ENCODE measurements around the gene S100A4. TPM values are rescaled to one million over a fixed set of nuclear protein-coding genes. Genes with fewer than 3 reads are reported as not detected.
"Not testable (repeated sequence)": the region's sequence is repeated elsewhere in the genome, so short reads cannot be mapped to it uniquely, and the experiment has no call there.

S100A4 gene
- 175 and 181 TPM in 2 replicates for total RNA-seq

- Mint-ChIP-seq H3K27me3 (ENCODE audit: low read depth) (no peaks in the 10 kb centered on the region), H3K4me3 (ENCODE audit: low read depth) (peak within 1 kb of the TSS; percentile 88), H3K27ac (peak within 1 kb of the TSS; percentile 97), H3K4me1 (ENCODE audit: low read depth) (peaks cover 70% of the 10 kb centered on the region), H3K9me3 (no peaks in the 10 kb centered on the region), H3K36me3 (ENCODE audit: low read depth) (peaks cover 29% of the 10 kb centered on the region)
- DNase-seq (ENCODE audit: low spot score): peak; percentile 95
- intact Hi-C loops (cut with micrococcal nuclease): loop anchor here (1.0 to 10.0 kb wide), 5 partner anchors 9 to 419 kb away; partner anchors contain the start of genes CREB3L4, ILF2 and SLC39A1
Observed at GRCh38 chr1:153545067-153546055, at the start of gene S100A4. S100A4 (minus strand) TSS chr1:153545806; CDS start chr1:153544794, 1,012 bp downstream.

GRCh38 chr1:153592748-153593147 lies 47.1 kb upstream of the S100A4 start:
- Mint-ChIP-seq H3K4me3 (ENCODE audit: low read depth) (no peak overlapping the region), H3K27me3 (ENCODE audit: low read depth) (no peaks in the 10 kb centered on the region), H3K36me3 (ENCODE audit: low read depth) (no peaks in the 10 kb centered on the region), H3K27ac (no peak overlapping the region), H3K9me3 (no peaks in the 10 kb centered on the region), H3K4me1 (ENCODE audit: low read depth) (peaks cover 9% of the 10 kb centered on the region)
- intact Hi-C loops (cut with micrococcal nuclease): no loop called here
- DNase-seq (ENCODE audit: low spot score): no peak

GRCh38 chr1:153588482-153588881 lies 42.9 kb upstream of the S100A4 start:
- intact Hi-C loops (cut with micrococcal nuclease): no loop called here
- no peak for DNase-seq (ENCODE audit: low spot score)
- no peaks in the 10 kb centered on the region for H3K36me3 Mint-ChIP-seq (ENCODE audit: low read depth)
- H3K4me3 Mint-ChIP-seq (ENCODE audit: low read depth): no peak overlapping the region
- H3K9me3 Mint-ChIP-seq: no peaks in the 10 kb centered on the region
- H3K4me1 Mint-ChIP-seq (ENCODE audit: low read depth): no peaks in the 10 kb centered on the region
- no peak overlapping the region for H3K27ac Mint-ChIP-seq
- H3K27me3 Mint-ChIP-seq (ENCODE audit: low read depth): peaks cover 14% of the 10 kb centered on the region

GRCh38 chr1:153588033-153588432 lies 42.4 kb upstream of the S100A4 start:
- H3K4me3 Mint-ChIP-seq (ENCODE audit: low read depth); H3K9me3 Mint-ChIP-seq; DNase-seq (ENCODE audit: low spot score); H3K4me1 Mint-ChIP-seq (ENCODE audit: low read depth); H3K36me3 Mint-ChIP-seq (ENCODE audit: low read depth); H3K27ac Mint-ChIP-seq; intact Hi-C loops (cut with micrococcal nuclease): not testable (repeated sequence)
- peaks cover 14% of the 10 kb centered on the region for H3K27me3 Mint-ChIP-seq (ENCODE audit: low read depth)

- H3K27me3 Mint-ChIP-seq (ENCODE audit: low read depth): peaks cover 14% of the 10 kb centered on the region
- intact Hi-C loops (cut with micrococcal nuclease): no loop called here
- H3K4me3 Mint-ChIP-seq (ENCODE audit: low read depth): no peak overlapping the region
- H3K4me1 Mint-ChIP-seq (ENCODE audit: low read depth): no peaks in the 10 kb centered on the region
- no peak for DNase-seq (ENCODE audit: low spot score)
- no peak overlapping the region for H3K27ac Mint-ChIP-seq
- H3K36me3 Mint-ChIP-seq (ENCODE audit: low read depth): no peaks in the 10 kb centered on the region
- no peaks in the 10 kb centered on the region for H3K9me3 Mint-ChIP-seq
Observed at GRCh38 chr1:153587314-153587713, 41.7 kb upstream of the S100A4 start.

GRCh38 chr1:153586347-153586746 lies 40.7 kb upstream of the S100A4 start:
- no peak for DNase-seq (ENCODE audit: low spot score)
- Mint-ChIP-seq H3K27ac (no peak overlapping the region), H3K4me3 (ENCODE audit: low read depth) (no peak overlapping the region), H3K9me3 (no peaks in the 10 kb centered on the region), H3K27me3 (ENCODE audit: low read depth) (peaks cover 14% of the 10 kb centered on the region), H3K36me3 (ENCODE audit: low read depth) (no peaks in the 10 kb centered on the region), H3K4me1 (ENCODE audit: low read depth) (no peaks in the 10 kb centered on the region)
- intact Hi-C loops (cut with micrococcal nuclease): no loop called here

GRCh38 chr1:153585006-153585405 lies 39.4 kb upstream of the S100A4 start:
- Mint-ChIP-seq H3K36me3 (ENCODE audit: low read depth) (no peaks in the 10 kb centered on the region), H3K27me3 (ENCODE audit: low read depth) (peaks cover 14% of the 10 kb centered on the region), H3K27ac (no peak overlapping the region), H3K4me3 (ENCODE audit: low read depth) (no peak overlapping the region), H3K4me1 (ENCODE audit: low read depth) (no peaks in the 10 kb centered on the region), H3K9me3 (no peaks in the 10 kb centered on the region)
- intact Hi-C loops (cut with micrococcal nuclease): no loop called here
- no peak for DNase-seq (ENCODE audit: low spot score)

GRCh38 chr1:153583976-153584375 lies 38.4 kb upstream of the S100A4 start:
- DNase-seq (ENCODE audit: low spot score): no peak
- Mint-ChIP-seq H3K36me3 (ENCODE audit: low read depth) (no peaks in the 10 kb centered on the region), H3K4me1 (ENCODE audit: low read depth) (no peaks in the 10 kb centered on the region), H3K4me3 (ENCODE audit: low read depth) (no peak overlapping the region), H3K9me3 (no peaks in the 10 kb centered on the region), H3K27me3 (ENCODE audit: low read depth) (peaks cover 17% of the 10 kb centered on the region), H3K27ac (no peak overlapping the region)
- intact Hi-C loops (cut with micrococcal nuclease): no loop called here

GRCh38 chr1:153583514-153583913 lies 37.9 kb upstream of the S100A4 start:
- DNase-seq (ENCODE audit: low spot score); H3K4me1 Mint-ChIP-seq (ENCODE audit: low read depth); H3K36me3 Mint-ChIP-seq (ENCODE audit: low read depth); H3K9me3 Mint-ChIP-seq; intact Hi-C loops (cut with micrococcal nuclease); H3K4me3 Mint-ChIP-seq (ENCODE audit: low read depth); H3K27ac Mint-ChIP-seq: not testable (repeated sequence)
- H3K27me3 Mint-ChIP-seq (ENCODE audit: low read depth): peaks cover 21% of the 10 kb centered on the region

GRCh38 chr1:153582836-153583235 lies 37.2 kb upstream of the S100A4 start:
- H3K36me3 Mint-ChIP-seq (ENCODE audit: low read depth); DNase-seq (ENCODE audit: low spot score); H3K4me1 Mint-ChIP-seq (ENCODE audit: low read depth); intact Hi-C loops (cut with micrococcal nuclease); H3K4me3 Mint-ChIP-seq (ENCODE audit: low read depth); H3K27ac Mint-ChIP-seq; H3K9me3 Mint-ChIP-seq: not testable (repeated sequence)
- H3K27me3 Mint-ChIP-seq (ENCODE audit: low read depth): peaks cover 28% of the 10 kb centered on the region

- no peaks in the 10 kb centered on the region for H3K9me3 Mint-ChIP-seq
- no peak overlapping the region for H3K27ac Mint-ChIP-seq
- no peak overlapping the region for H3K4me3 Mint-ChIP-seq (ENCODE audit: low read depth)
- no peaks in the 10 kb centered on the region for H3K4me1 Mint-ChIP-seq (ENCODE audit: low read depth)
- no peaks in the 10 kb centered on the region for H3K36me3 Mint-ChIP-seq (ENCODE audit: low read depth)
- H3K27me3 Mint-ChIP-seq (ENCODE audit: low read depth): peaks cover 25% of the 10 kb centered on the region
- DNase-seq (ENCODE audit: low spot score): no peak
- intact Hi-C loops (cut with micrococcal nuclease): no loop called here
Observed at GRCh38 chr1:153578936-153579335, 33.3 kb upstream of the S100A4 start.

GRCh38 chr1:153578490-153578889 lies 32.9 kb upstream of the S100A4 start:
- Mint-ChIP-seq H3K27me3 (ENCODE audit: low read depth) (peaks cover 25% of the 10 kb centered on the region), H3K9me3 (no peaks in the 10 kb centered on the region), H3K4me3 (ENCODE audit: low read depth) (no peak overlapping the region), H3K36me3 (ENCODE audit: low read depth) (no peaks in the 10 kb centered on the region), H3K4me1 (ENCODE audit: low read depth) (no peaks in the 10 kb centered on the region), H3K27ac (no peak overlapping the region)
- no peak for DNase-seq (ENCODE audit: low spot score)
- intact Hi-C loops (cut with micrococcal nuclease): no loop called here

- Mint-ChIP-seq H3K9me3 (no peaks in the 10 kb centered on the region), H3K27me3 (ENCODE audit: low read depth) (peaks cover 25% of the 10 kb centered on the region), H3K27ac (no peak overlapping the region), H3K4me3 (ENCODE audit: low read depth) (no peak overlapping the region), H3K36me3 (ENCODE audit: low read depth) (no peaks in the 10 kb centered on the region), H3K4me1 (ENCODE audit: low read depth) (peaks cover 7% of the 10 kb centered on the region)
- intact Hi-C loops (cut with micrococcal nuclease): no loop called here
- DNase-seq (ENCODE audit: low spot score): no peak
Observed at GRCh38 chr1:153577624-153578051, 32.0 kb upstream of the S100A4 start.
